Lower leg skin (tissue), 3 donors: ENCODE results near the gene SYT5.
"Not testable (repeated sequence)": the region's sequence is repeated elsewhere in the genome, so short reads cannot be mapped to it uniquely, and the experiment has no call there.

Source experiments
- POLR2A ChIP-seq, 2 donors: fragments of 450-650 bp; IDR thresholded peaks; one replicate each; pipeline ENCODE4 v1.6.1; 2016 to 2017; ENCODE audit warnings: antibody characterized with exemption in 2 of 2, mild to moderate bottlenecking in 1 of 2, moderate library complexity in 1 of 2
- TF ChIP-seq, protein P1 (sequence below), 3 donors: fragments of 450-650 bp; IDR thresholded peaks; one replicate each; pipeline ENCODE4 v1.5.1; 2016; ENCODE audit warnings: antibody characterized with exemption in 3 of 3, mild to moderate bottlenecking in 3 of 3, moderate library complexity in 2 of 3

DNA sequence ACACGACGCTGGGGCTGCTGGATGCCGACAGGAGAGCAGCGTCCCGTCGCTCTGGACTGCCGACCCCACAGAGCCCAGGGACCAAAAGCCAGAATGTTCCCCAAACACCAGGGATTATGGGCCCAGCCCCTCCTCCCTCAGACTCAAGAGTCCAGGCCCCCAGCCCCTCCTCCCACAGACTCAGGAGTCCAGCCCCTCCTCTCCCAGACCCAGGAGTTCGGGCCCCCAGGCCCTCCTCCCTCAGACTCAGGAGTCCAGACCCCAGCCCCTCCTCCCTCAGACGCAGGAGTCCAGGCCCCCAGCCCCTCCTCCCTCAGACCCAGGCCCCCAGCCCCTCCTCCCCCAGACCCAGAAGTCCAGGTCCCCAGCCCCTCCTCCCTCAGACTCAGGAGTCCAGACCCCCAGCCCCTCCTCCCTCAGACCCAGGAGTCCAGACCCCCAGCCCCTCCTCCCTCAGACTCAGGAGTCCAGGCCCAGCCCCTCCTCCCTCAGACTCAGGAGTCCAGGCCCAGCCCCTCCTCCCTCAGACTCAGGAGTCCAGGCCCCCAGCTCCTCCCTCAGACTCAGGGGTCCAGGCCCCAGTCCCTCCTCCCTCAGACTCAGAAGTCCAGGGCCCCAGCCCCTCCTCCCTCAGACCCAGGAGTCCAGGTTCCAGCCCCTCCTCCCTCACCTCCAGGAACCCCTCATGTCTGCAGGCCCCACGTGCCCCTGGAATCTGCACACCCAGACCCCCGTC, 44.8 kb upstream of the SYT5 start:
- TF ChIP-seq POLR2A (IDR thresholded peaks at IDR 0.05): not testable (repeated sequence)
- TF ChIP-seq, protein P1, sequence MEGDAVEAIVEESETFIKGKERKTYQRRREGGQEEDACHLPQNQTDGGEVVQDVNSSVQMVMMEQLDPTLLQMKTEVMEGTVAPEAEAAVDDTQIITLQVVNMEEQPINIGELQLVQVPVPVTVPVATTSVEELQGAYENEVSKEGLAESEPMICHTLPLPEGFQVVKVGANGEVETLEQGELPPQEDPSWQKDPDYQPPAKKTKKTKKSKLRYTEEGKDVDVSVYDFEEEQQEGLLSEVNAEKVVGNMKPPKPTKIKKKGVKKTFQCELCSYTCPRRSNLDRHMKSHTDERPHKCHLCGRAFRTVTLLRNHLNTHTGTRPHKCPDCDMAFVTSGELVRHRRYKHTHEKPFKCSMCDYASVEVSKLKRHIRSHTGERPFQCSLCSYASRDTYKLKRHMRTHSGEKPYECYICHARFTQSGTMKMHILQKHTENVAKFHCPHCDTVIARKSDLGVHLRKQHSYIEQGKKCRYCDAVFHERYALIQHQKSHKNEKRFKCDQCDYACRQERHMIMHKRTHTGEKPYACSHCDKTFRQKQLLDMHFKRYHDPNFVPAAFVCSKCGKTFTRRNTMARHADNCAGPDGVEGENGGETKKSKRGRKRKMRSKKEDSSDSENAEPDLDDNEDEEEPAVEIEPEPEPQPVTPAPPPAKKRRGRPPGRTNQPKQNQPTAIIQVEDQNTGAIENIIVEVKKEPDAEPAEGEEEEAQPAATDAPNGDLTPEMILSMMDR (IDR thresholded peaks at IDR 0.05): not testable (repeated sequence)
